Testis (tissue), 3 donors: ENCODE data around the gene MAGI2. TPM values are rescaled to one million over a fixed set of nuclear protein-coding genes. Genes with fewer than 3 reads are reported as not detected.

Experiments used
- DNase-seq: peaks from one replicate; pipeline ENCODE4 v3.0.0-alpha.2; 2019
- H3K27ac ChIP-seq, 2 donors: fragments of 200-600 bp; sonication (generic); one replicate each; pipeline ENCODE4 v1.5.1; 2019
- H3K27me3 ChIP-seq: fragments of 200-600 bp; sonication (generic); one replicate; pipeline ENCODE4 v1.5.1; 2019
- H3K36me3 ChIP-seq: fragments of 200-600 bp; sonication (generic); one replicate; pipeline ENCODE4 v1.5.1; 2017; ENCODE audit warnings: low read depth; ENCODE audit errors: missing control alignments
- H3K4me1 ChIP-seq: fragments of 200-600 bp; sonication (generic); one replicate; pipeline ENCODE4 v1.5.1; 2019
- H3K4me3 ChIP-seq, 2 donors: fragments of 200-600 bp; sonication (generic); one replicate each; pipeline ENCODE4 v1.5.1; 2017 to 2019
- H3K9me3 ChIP-seq: fragments of 200-600 bp; sonication (generic); one replicate; pipeline ENCODE4 v1.5.1; 2017
- CTCF ChIP-seq, 3 experiments: fragments of 450-650 bp in 2 of 3; fragments of 200-600 bp in 1 of 3; sonication (generic) in 1 of 3; IDR thresholded peaks; one replicate each; pipeline ENCODE4 v1.5.1; 2016 to 2019; ENCODE audit warnings: antibody characterized with exemption in 3 of 3, mild to moderate bottlenecking in 2 of 3, moderate library complexity in 1 of 3
- POLR2A ChIP-seq: fragments of 450-650 bp; IDR thresholded peaks from one replicate; pipeline ENCODE4 v1.6.1; 2017; ENCODE audit warnings: antibody characterized with exemption, mild to moderate bottlenecking, moderate library complexity
- WGBS, 2 donors: methylation state at CpG; one replicate each; pipeline ENCODE4 v1.1.5; 2018; 5-methylcytosine and 5-hydroxymethylcytosine counted together
- intact Hi-C: fragments of 100-400 bp; cut with DNase I; formaldehyde crosslinking; loops from one replicate; pipeline ENCODE4 v1.15.1; 2023; ENCODE audit warnings: low total_unique reads
- polyA plus RNA-seq: library from polyadenylated mRNA; stranded (reverse); fragments of 350-450 nt; fragmentation: Illumina TruSeq; extraction: RNeasy Lipid Tissue Mini Kit (QIAGEN cat#74804); gene quantifications from one replicate; pipeline ENCODE4 v1.2.3, GENCODE V29; 2014; ENCODE audit warnings: low read depth, low replicate concordance; ENCODE audit not compliant: insufficient read depth
- total RNA-seq, 2 donors: library from RNA; depleted of rRNA; stranded (reverse); fragments of >200 nt; gene quantifications; one replicate each; pipeline ENCODE4 v1.2.3, GENCODE V29; 2016

The MAGI2 gene
- total and polyA plus RNA-seq, 3 donors from 2014 or later = 11.2 to 13.1 (median 12.4) TPM

- H3K36me3 ChIP-seq = no peaks in the 10 kb centered on the region
- H3K27me3 ChIP-seq = no peaks in the 10 kb centered on the region
- 94 to 100% methylated on average over 1 of the region's 1 CpG for WGBS, 2 donors
- TF ChIP-seq POLR2A (no peak), CTCF (IDR thresholded peaks at IDR 0.05) (no peak)
- H3K4me3 ChIP-seq = no peak overlapping the region
- H3K4me1 ChIP-seq = no peaks in the 10 kb centered on the region
- no peak overlapping the region for H3K27ac ChIP-seq
- no peaks in the 10 kb centered on the region for H3K9me3 ChIP-seq
- no peak for DNase-seq
- intact Hi-C loops = no loop called here
These were observed 743.8 kb downstream of the MAGI2 start for GRCh38 chr7:78709658-78710057.

GRCh38 chr7:78704504-78704903, 749.0 kb downstream of the MAGI2 start:
- intact Hi-C loops = no loop called here
- TF ChIP-seq CTCF (IDR thresholded peaks at IDR 0.05) = no peak
- TF ChIP-seq POLR2A = no peak
- WGBS, 2 donors = 81 to 94% methylated on average over 3 of the region's 3 CpGs

GRCh38 chr7:78703391-78703790, 750.1 kb downstream of the MAGI2 start:
- Histone ChIP-seq H3K27ac (no peak overlapping the region), H3K27me3 (no peaks in the 10 kb centered on the region), H3K4me1 (no peaks in the 10 kb centered on the region), H3K4me3 (no peak overlapping the region), H3K36me3 (no peaks in the 10 kb centered on the region), H3K9me3 (no peaks in the 10 kb centered on the region)
- intact Hi-C loops = no loop called here
- TF ChIP-seq POLR2A (no peak), CTCF (IDR thresholded peaks at IDR 0.05) (no peak)
- DNase-seq = no peak
- 79 to 80% methylated on average over 2 of the region's 2 CpGs for WGBS, 2 donors

More at GRCh38 chr7:78704504-78704903, 749.0 kb downstream of the MAGI2 start:
- no peak for DNase-seq
- no peaks in the 10 kb centered on the region for H3K36me3 ChIP-seq
- H3K9me3 ChIP-seq = no peaks in the 10 kb centered on the region
- H3K4me3 ChIP-seq = no peak overlapping the region
- H3K4me1 ChIP-seq = no peaks in the 10 kb centered on the region
- no peaks in the 10 kb centered on the region for H3K27me3 ChIP-seq
- no peak overlapping the region for H3K27ac ChIP-seq

- no peak for DNase-seq
- H3K9me3 ChIP-seq = no peaks in the 10 kb centered on the region
- TF ChIP-seq POLR2A = no peak
- no peak for TF ChIP-seq CTCF (IDR thresholded peaks at IDR 0.05)
- no peaks in the 10 kb centered on the region for H3K4me1 ChIP-seq
- intact Hi-C loops = no loop called here
- no peaks in the 10 kb centered on the region for H3K36me3 ChIP-seq
- H3K27me3 ChIP-seq = no peaks in the 10 kb centered on the region
- H3K4me3 ChIP-seq = no peak overlapping the region
- no peak overlapping the region for H3K27ac ChIP-seq
These were observed 750.7 kb downstream of the MAGI2 start for GRCh38 chr7:78702770-78703169.

- TF ChIP-seq CTCF (IDR thresholded peaks at IDR 0.05) = no peak
- no peak for TF ChIP-seq POLR2A
- Histone ChIP-seq H3K4me3 (no peak overlapping the region), H3K36me3 (no peaks in the 10 kb centered on the region), H3K4me1 (no peaks in the 10 kb centered on the region), H3K27ac (no peak overlapping the region), H3K27me3 (no peaks in the 10 kb centered on the region), H3K9me3 (no peaks in the 10 kb centered on the region)
- intact Hi-C loops = no loop called here
- no peak for DNase-seq
These were observed 757.6 kb downstream of the MAGI2 start for GRCh38 chr7:78695826-78696225.
